ENCODE measurements around the gene BAD. TPM values are rescaled to one million over a fixed set of nuclear protein-coding genes. Genes with fewer than 3 reads are reported as not detected.

BAD gene
- total RNA-seq, 1 donor from 2014 or later: 39.1 TPM

Other genes starting within 250 kb of the BAD start
- not detected in 2 replicates for gene FLRT1, start 248.7 kb downstream of the BAD start, total RNA-seq
- gene MACROD1, start 118.6 kb downstream of the BAD start, total RNA-seq: 18.3 and 34.4 TPM in 2 replicates
- 135 and 189 TPM in 2 replicates for gene STIP1, start 98.5 kb downstream of the BAD start, total RNA-seq
- 2.8 and 6.4 TPM in 2 replicates for gene FERMT3, start 77.9 kb downstream of the BAD start, total RNA-seq
- 18.3 and 24.8 TPM in 2 replicates for gene TRPT1, start 58.5 kb downstream of the BAD start, total RNA-seq
- 26.7 and 30.4 TPM in 2 replicates for gene NUDT22, start 58.4 kb downstream of the BAD start, total RNA-seq
- 9.9 and 12.9 TPM in 2 replicates for gene DNAJC4, start 54.1 kb downstream of the BAD start, total RNA-seq
- 18.5 and 20.9 TPM in 2 replicates for gene VEGFB, start 50.1 kb downstream of the BAD start, total RNA-seq
- gene FKBP2, start 43.6 kb downstream of the BAD start, total RNA-seq: 53.8 and 53.9 TPM in 2 replicates
- 207 and 216 TPM in 2 replicates for gene PPP1R14B, start 37.7 kb downstream of the BAD start, total RNA-seq
- gene PLCB3, start 33.1 kb downstream of the BAD start, total RNA-seq: 31.7 and 45.7 TPM in 2 replicates
- gene GPR137, start 1.2 kb upstream of the BAD start, total RNA-seq: 6.5 and 17.1 TPM in 2 replicates
- gene KCNK4, start 6.6 kb upstream of the BAD start, total RNA-seq: 0.25 TPM in 1 of 2 replicates, not detected in the other
- 0.49 TPM in 1 of 2 replicates, not detected in the other for gene CATSPERZ, start 15.7 kb upstream of the BAD start, total RNA-seq
- gene ESRRA, start 20.9 kb upstream of the BAD start, total RNA-seq: 35.3 and 42.1 TPM in 2 replicates
- gene TRMT112, start 32.9 kb upstream of the BAD start, total RNA-seq: 174 and 263 TPM in 2 replicates
- gene PRDX5, start 33.5 kb upstream of the BAD start, total RNA-seq: 172 and 230 TPM in 2 replicates
- gene CCDC88B, start 55.5 kb upstream of the BAD start, total RNA-seq: 1.1 and 2.4 TPM in 2 replicates
- 27.2 and 44.3 TPM in 2 replicates for gene RPS6KA4, start 74.5 kb upstream of the BAD start, total RNA-seq